ENCODE results near the gene SIGLECL1.

SIGLECL1 gene

DNA sequence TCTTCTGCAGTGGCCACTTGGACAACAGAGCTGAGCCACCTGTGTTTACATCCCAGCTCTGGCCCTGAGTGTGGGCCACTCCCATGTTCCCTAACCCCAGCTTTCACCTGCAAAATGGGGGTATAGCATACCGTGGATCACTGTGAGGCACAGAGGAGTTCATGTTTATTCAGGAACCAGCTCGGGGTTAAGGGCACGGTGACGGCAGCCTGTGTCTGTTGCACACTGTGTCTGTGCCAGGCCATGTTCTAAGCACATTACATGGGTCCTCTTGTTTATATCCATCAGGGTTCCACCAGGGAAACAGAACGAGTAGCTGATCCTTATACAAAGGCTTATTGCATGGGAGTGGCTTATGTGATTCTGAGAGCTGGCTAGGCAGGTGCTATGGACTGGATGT is 46.5 kb downstream of the SIGLECL1 start:
- DNase-seq, result no peak

DNA sequence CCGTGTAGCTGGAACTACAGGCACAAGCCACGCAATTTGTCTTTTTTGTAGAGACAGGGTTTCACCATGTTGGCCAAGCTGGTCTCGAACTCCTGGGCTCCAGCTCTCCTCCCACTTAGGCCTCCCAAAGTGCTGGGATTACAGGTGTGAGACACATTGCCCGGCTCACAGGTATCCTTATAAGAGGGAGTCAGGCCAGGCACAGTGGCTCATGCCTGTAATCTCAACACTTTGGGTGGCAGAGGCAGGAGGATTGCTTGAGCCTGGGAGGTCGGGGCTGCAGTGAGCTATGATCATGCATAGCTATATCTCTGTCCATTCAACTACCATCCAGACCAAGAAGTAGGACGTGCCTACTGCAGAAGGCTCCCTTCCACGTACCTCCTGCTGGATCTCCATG is 50.4 kb downstream of the SIGLECL1 start:
- no peak for DNase-seq

DNA sequence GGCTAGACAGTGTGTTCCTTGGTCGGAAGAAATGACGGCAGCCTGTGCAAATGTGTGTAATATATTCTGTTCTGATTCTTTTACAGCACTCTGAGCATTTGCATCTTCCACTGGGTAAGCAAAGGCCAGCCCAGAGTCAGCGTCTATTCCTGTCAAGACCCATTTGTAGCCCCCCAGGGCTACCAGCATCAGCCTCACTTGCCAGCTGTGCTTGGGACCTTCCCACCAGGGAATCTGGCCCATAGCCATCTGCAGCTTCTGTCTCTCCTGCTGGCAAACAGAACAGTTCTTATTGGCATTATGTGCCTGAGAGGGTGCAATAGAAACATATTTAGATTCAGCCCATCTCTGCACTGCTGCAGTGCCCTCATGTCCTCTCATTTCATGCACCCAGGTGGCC is 54.6 kb downstream of the SIGLECL1 start:
- DNase-seq, result no peak

DNA sequence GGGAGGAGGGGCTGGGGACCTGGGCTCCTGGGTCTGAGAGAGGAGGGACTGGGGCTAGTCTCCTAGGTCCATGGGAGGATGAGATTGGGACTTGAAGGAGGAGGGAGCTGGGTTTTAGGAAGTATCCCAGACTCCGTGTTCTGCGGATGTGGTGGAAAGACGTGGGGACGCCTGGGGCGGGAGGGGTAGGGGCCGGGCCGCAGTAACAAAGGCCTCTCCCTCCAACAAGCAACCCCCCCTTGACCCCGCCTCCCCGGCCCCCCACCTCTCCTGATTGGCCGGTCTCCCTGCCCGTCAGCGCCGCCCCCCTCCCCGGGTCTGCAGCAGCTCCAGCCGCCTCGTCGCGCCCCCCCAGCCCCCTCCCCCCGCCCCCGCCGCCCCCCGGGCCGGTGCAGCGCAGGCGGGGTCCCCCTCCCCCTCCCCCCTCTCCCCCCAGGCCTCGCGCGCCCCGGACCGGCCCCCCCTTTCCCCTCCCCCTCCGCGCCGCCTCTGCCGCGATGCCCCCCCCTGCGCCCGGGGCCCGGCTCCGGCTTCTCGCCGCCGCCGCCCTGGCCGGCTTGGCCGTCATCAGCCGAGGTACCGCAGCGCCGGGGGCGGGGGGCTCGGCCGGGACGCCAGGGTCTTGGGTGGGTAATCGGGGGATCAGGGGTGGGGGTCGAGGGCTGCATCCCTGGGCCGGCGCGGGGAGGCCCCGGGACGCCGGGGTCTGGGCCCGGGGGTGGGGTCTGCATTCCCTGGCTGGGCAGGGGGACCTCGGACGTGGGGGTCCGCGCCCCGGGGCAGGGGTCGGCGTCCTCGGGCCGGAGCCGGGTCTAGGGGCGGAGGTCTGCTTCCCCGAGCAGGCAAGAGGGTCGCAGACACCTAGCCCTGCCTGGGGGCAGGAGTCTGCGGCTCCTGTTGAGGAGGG is 60.7 kb downstream of the SIGLECL1 start, which contains the start of gene IGLON5:
IGLON5 (plus strand) TSS at position 294 of the 907 bp plus-strand sequence; CDS start at position 498, 204 bp downstream.
- no peak for DNase-seq

DNA sequence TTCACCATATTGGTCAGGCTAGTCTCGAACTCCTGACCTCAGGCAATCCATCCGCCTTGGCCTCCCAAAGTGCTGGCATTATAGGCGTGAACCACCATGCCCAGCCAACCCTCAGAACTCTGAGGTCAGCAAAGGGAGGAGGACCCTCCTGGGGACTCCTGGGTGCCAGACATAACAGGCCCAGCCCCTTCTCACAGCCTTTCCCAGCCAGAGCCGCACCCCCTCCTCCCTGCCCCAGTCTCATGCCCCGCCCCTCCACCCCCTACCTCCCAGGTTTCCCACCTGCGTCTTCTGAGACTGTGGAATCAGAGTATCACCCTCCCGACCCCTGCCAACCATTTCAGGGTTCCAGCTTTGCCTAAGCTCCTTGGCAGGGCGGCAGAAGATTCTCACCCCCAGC is 65.8 kb downstream of the SIGLECL1 start:
- no peak for DNase-seq

DNA sequence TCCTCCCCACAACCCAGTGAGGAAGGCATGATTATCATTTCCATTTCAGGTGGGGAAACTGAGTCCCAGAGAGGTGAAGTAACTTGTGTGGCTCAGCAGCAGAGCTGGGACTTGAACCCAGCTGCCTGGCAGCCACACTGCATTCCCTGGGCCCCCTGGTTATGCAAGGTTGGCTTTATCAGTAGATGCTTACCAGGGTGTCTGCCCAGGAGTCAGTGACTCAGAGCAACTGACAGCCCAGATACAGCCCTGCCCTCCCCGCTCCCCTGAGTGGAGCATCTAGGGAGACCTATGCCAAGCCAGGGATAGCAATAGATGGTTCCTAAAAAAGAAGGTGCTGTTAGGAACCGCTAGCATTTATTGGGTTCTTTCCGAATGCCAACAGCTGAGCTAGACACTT is 66.5 kb downstream of the SIGLECL1 start:
- no peak for DNase-seq

DNA sequence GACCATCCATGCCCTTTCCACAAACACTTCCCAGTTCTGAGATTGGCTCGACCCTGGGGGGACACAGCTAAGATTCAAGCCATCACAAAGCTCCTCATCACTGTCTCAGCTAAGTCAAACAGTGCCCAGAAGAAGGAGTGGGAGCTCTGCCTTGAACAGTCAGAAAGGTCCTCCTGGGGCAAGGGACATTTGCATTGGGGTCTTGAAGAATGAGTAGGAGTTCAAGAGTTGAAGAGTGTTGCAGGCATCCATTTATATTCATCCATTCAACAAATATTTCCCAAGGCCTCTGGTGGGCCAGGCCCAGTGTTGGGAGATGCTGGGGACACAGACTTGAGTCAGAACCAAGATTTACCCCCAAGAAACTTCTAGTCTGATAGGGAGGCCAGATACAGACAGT is 67.1 kb downstream of the SIGLECL1 start:
- no peak for DNase-seq
